Bronchial epithelial cell (primary cell): ENCODE data around the gene TPM2. TPM values are rescaled to one million over a fixed set of nuclear protein-coding genes. Genes with fewer than 3 reads are reported as not detected.
"Not testable (repeated sequence)": the region's sequence is repeated elsewhere in the genome, so short reads cannot be mapped to it uniquely, and the experiment has no call there.

Experiments
- DNase-seq: peaks from one replicate; pipeline ENCODE4 v3.0.0-alpha.2; 2010; ENCODE audit warnings: low read depth
- FAIRE-seq: peaks from 2 replicates; lab custom pipeline; 2011; peaks lifted over from hg19 to GRCh38; lab: Jason Lieb, UNC
- H3K27me3 ChIP-seq: 2 replicates; pipeline ENCODE4 v1.5.1; 2011; ENCODE audit warnings: low read length; ENCODE audit not compliant: control insufficient read depth, insufficient read depth
- H3K36me3 ChIP-seq: 2 replicates; pipeline ENCODE4 v1.5.1; 2011; ENCODE audit warnings: low read length; ENCODE audit not compliant: control insufficient read depth, insufficient read depth
- H3K4me3 ChIP-seq: 2 replicates; pipeline ENCODE4 v1.5.1; 2011; ENCODE audit warnings: mild to moderate bottlenecking, low read depth, low read length, control low read depth
- CTCF ChIP-seq: IDR thresholded peaks from 2 replicates; pipeline ENCODE4 v1.5.1; 2011; ENCODE audit warnings: mild to moderate bottlenecking, moderate library complexity, low read length, control low read depth, inconsistent platforms; ENCODE audit not compliant: insufficient read depth, severe bottlenecking
- total RNA-seq: library from RNA; depleted of rRNA; stranded (reverse); fragments of >200 nt; gene quantifications from 2 replicates; pipeline ENCODE4 v1.2.1, GENCODE V29; 2014

TPM2 gene
- total RNA-seq, 1 donor from 2014 or later, result 57.7 TPM

GRCh38 chr9:35646153-35646532 lies 43.6 kb downstream of the TPM2 start:
- Histone ChIP-seq H3K4me3 (peak overlapping the region; percentile 73), H3K27me3 (no peaks in the 10 kb centered on the region), H3K36me3 (no peaks in the 10 kb centered on the region)
- peak; percentile 54 for TF ChIP-seq CTCF
- DNase-seq (peak; percentile 71), FAIRE-seq (no peak)

GRCh38 chr9:35645736-35646135 lies 44.0 kb downstream of the TPM2 start:
- not testable (repeated sequence) for FAIRE-seq, H3K27me3 ChIP-seq, H3K36me3 ChIP-seq, DNase-seq
- H3K4me3 ChIP-seq, result peak overlapping the region; percentile 73

- no peak for TF ChIP-seq CTCF
- DNase-seq (no peak), FAIRE-seq (no peak)
- no peaks in the 10 kb centered on the region for H3K27me3 ChIP-seq
- H3K4me3 ChIP-seq, result no peak overlapping the region
- H3K36me3 ChIP-seq, result no peaks in the 10 kb centered on the region
Observed at GRCh38 chr9:35643046-35643445, 46.7 kb downstream of the TPM2 start.

- H3K36me3 ChIP-seq, DNase-seq: not testable (repeated sequence)
Observed at GRCh38 chr9:35641478-35641877, 48.2 kb downstream of the TPM2 start.

GRCh38 chr9:35640431-35640830 lies 49.3 kb downstream of the TPM2 start:
- not testable (repeated sequence) for FAIRE-seq, H3K4me3 ChIP-seq, H3K27me3 ChIP-seq, DNase-seq, H3K36me3 ChIP-seq

More at GRCh38 chr9:35641478-35641877, 48.2 kb downstream of the TPM2 start:
- not testable (repeated sequence) for FAIRE-seq, H3K27me3 ChIP-seq, H3K4me3 ChIP-seq

GRCh38 chr9:35639631-35640030 lies 50.1 kb downstream of the TPM2 start:
- no peak overlapping the region for H3K4me3 ChIP-seq
- no peaks in the 10 kb centered on the region for H3K36me3 ChIP-seq
- no peaks in the 10 kb centered on the region for H3K27me3 ChIP-seq
- no peak for FAIRE-seq
- TF ChIP-seq CTCF, result no peak
- DNase-seq, result no peak

- not testable (repeated sequence) for FAIRE-seq, H3K27me3 ChIP-seq, H3K4me3 ChIP-seq, H3K36me3 ChIP-seq, DNase-seq
Observed at GRCh38 chr9:35639225-35639624, 50.5 kb downstream of the TPM2 start.

GRCh38 chr9:35638751-35639150 lies 51.0 kb downstream of the TPM2 start:
- H3K27me3 ChIP-seq, FAIRE-seq, H3K4me3 ChIP-seq, H3K36me3 ChIP-seq, DNase-seq: not testable (repeated sequence)

GRCh38 chr9:35637427-35637955 lies 52.2 kb downstream of the TPM2 start:
- H3K4me3 ChIP-seq, DNase-seq, H3K36me3 ChIP-seq, FAIRE-seq, H3K27me3 ChIP-seq: not testable (repeated sequence)

- DNase-seq, H3K36me3 ChIP-seq, H3K4me3 ChIP-seq, H3K27me3 ChIP-seq, FAIRE-seq: not testable (repeated sequence)
Observed at GRCh38 chr9:35636877-35637246, 52.9 kb downstream of the TPM2 start.
